GM21360 (cell line): ENCODE results near the gene RBM22.

Experiments used
- ATAC-seq: cut with Tn5 transposase; IDR thresholded peaks from one replicate; pipeline ENCODE4 v1.9.1; 2021; ENCODE audit warnings: mild to moderate bottlenecking, moderate library complexity; ENCODE audit not compliant: unreplicated experiment

RBM22 gene

DNA sequence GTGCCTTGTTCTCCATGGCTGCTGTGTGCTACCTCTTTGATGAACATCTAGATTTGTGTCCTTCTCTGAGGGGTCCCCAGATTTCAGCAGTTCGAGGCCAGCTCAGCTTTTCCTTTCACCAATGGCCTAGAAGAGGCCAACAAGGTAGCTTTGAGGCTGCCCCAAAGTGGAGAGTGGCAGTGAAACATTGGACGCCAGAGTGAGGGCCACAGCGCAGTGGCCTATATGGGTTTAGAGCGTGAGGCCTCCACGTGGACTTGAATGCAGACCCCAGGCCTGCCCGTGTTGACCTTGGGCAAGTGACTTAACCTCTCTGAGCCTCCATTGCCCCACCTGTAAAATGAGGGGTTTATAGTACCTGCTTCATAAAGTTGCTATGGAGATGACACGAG lies 28.0 kb downstream of the RBM22 start:
- ATAC-seq = no peak

DNA sequence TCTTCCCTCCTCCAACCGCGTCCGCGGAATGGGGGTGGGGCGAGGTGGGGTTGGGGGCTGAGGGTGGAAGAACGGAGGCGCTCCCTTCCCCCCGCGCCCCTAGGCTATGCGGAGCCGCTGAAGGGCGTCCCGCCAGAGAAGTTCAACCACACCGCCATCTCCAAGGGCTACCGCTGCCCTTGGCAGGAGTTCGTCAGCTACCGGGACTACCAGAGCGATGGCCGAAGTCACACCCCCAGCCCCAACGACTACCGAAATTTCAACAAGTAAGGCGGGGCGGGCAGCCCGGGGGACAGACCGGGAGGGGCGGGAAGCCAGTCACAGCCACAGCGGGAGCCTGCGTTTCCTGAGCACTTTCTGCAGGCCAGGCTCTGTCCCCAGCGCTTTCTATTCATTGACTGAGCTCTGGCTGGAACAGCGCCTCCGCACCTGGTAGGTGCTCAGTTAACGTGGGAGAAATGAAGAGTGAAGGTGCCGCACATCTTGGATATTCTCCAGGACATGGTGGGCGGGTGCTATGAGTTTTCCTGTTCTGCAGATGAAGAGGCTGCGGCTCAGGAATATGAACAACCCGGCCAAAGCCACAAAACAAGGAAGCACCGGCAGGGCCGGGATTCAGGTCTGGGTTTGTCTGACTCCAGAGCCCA lies 28.5 kb downstream of the RBM22 start:
- ATAC-seq = no peak

DNA sequence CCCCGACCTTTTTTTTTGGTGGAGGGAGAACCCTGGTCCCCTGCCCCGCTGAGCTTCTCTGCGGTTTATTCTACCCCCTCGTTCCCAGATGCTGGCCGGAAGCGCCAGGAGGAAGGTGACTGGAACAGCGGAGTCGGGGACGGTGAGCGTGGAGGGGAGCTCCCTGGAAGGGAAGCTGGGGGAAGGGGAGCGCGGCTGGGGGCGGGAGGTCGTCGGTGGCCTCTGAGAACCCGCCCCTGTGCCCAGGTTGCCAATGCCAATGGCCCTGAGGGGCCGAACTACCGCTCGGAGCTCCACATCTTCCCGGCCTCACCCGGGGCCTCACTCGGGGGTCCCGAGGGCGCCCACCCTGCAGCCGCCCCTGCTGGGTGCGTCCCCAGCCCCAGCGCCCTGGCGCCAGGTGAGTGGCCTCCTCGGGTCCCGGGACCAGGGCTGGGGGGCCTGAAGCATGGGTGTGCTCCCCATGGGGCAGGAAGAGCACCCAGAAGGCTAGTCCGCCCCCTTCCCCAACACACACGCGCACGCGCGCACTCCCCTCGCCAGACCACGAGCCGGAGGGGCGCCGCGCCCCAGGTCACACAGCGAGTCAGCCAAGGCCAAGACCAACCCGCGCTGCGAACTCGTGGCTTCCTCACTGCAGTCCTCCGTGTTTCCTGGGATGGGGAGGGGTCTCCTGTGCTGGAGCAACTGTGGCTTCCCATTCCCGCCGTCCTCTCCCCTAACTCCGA lies 29.2 kb downstream of the RBM22 start:
- ATAC-seq = no peak

DNA sequence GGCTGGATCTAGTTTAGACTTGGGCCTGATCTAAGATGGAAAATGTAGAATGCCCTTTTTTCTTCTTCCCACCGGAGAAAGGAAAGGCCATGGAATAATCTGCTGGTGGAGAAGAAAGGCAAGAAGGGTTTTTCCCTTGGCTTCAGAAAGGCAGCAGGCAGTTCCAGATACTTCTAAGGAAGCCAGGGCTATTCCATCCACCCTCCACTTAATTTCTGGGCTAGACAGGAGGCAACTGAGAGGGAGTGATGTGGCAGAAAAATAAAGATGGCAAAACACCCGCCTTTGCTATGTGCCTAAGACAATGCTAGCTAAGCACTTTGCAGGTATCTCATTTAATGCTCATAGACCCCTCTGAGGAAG lies 29.9 kb downstream of the RBM22 start:
- no peak for ATAC-seq

DNA sequence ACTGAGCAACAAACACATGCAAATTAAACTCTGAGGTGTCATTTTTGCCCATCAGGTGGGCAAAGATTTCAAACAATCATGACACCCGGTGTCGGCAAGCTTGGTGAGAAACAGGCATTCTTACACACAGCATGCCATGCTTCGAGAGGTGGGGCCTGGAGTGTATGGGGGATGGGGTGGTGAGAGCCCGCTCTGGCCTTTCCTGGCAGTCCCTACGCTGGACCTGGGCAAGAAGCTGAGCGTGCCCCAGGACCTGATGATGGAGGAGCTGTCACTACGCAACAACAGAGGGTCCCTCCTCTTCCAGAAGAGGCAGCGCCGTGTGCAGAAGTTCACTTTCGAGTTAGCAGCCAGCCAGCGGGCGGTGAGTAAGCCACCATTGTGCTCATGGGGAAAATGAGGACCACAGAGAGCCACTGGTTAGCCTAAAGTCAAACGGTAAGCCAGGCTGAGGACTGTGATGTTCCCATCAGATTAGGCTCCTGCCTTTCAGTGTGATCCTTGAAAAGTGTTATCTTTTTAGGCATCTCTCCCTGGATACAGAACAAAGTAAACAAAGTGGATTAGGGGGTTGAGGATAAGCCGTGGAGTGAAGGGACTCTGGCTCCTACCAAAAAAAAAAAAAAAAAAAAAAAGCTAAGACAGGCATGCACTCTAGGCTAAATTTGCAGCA lies 30.5 kb downstream of the RBM22 start:
- ATAC-seq = no peak

DNA sequence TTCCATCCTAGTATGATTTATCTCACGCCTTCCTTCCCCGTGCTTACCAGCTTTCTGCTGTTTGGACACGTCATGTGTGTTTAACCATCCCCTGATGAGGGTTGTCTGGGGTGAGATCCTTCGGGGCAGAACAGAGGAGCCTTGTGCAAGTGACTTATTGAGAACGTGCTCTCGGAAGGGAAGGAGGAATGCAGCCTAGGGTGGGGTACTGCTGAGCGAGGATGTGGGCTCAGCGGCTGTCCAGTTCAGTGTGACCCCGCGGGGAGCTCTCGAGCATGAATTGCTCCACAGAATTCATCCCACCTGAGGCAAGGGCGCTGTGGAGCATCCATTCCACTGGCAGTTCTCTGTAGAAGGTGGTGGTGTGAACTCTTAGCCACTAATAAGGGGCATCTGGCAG lies 35.8 kb downstream of the RBM22 start:
- no peak for ATAC-seq

DNA sequence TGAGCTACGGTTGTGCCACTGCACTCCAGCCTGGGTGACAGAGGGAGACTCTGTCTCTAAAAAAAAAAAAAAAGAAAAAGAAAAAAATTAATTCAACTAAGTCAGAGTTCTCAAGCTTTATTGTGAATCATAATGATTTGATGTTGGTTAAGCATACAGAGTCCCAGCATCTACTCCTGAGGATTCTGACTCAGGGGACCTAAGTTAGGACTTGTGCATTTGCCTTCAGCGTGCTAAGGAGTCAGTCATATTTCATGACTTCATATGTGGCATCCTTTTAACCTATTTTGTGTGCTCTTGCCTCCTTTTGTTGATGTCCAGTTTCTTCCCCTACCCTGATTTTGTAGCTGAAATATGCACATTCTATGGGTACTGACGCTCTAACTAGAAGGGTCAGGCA lies 36.9 kb downstream of the RBM22 start:
- ATAC-seq = no peak

DNA sequence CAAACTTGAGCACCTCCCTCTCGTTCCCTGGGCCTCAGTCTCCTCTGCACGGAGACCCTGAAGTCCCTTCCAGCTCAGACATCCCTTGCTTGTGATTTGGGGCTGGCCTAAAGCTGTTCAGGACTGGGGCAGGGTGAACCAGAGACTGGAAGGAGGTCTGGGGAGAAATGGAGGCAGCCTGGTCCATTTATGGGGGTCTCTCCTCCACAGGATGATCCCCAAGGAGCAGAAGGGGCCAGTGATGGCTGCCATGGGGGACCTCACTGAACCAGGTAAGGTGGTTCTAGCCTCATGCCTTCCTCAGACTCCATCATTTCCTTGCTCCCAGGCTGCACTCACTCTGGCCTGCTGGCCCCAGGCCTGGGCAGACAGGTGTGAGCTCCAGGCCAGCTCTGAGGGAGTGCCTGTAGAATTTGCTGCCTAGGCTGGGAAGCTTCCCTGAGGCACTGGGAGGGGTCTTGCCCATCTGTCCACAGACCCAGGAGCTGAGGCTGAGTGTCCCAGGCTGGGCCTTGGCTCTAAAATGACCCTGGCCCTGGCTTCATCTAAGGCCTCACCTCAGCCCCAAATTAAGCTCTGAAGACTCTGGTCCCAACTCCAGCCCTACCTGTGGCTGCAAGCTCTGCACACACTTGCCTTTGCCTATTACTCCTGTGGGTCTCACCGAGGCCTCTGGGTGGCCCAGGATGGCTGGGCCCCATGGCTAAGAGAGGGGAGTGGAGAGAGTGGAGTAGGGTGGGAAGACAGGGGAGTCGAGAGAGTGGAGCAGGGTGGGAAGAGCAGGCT lies 37.9 kb downstream of the RBM22 start:
- ATAC-seq = no peak

DNA sequence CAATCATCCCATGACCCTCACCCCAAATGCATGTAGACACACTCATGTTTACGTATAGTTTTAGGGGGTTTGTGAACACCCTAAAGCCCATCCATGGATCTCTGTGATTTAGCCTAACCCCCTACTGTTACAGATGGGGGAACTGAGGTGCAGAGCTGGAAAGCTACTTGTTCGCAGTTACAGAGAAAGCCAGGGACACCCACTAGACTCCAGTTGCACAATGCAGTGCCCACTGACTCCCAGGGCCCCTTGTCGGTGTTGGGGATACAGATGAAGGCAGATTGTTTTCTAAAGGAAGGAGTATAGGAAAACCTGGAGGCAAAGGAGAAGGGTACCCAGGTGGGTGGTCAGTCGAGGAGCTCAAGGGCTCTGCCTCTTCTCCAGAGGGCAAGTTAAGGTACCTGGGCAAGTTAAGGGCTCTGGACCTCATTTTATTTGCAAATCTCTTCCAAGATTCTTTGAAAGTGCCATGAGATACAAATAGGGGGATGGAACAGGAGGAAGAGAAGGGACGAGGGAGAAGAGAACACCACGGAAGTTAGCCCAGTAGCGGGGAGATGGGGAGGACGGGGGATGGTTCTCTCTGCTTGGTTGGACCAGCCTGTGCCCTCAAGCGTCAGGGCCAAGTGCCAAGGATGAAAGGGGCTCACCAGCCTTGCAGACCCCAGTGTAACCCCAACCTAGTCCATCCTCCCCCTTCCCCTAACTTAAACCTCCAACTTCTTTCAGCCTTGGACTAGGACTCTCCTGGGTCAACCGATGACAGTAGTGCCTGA lies 38.9 kb downstream of the RBM22 start:
- ATAC-seq = no peak

DNA sequence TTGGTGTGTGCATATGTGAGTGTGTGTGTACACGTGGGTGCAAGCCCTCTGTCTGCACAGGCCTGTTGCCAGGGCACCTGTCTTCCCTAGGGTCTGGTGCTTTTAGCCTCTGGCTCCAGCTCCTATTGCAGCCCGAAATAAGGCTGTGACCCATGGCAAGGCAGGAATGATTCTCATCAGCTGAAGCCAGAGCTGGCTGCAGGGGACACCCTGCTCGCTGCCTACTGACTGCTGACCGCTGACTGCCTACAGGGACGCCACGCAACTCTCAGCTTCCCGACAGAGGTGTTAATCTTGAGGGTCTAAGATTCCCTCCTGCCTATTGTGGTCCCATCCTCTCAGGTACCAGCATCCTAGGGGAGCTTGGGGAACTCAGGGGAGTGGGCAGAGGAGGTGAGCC lies 39.8 kb downstream of the RBM22 start, which contains the start of gene MYOZ3:
Gene MYOZ3, plus strand, starts transcription at position 166 of the 400 bp plus-strand sequence. CDS start 1,691 bp downstream, outside the sequence.
- no peak for ATAC-seq

DNA sequence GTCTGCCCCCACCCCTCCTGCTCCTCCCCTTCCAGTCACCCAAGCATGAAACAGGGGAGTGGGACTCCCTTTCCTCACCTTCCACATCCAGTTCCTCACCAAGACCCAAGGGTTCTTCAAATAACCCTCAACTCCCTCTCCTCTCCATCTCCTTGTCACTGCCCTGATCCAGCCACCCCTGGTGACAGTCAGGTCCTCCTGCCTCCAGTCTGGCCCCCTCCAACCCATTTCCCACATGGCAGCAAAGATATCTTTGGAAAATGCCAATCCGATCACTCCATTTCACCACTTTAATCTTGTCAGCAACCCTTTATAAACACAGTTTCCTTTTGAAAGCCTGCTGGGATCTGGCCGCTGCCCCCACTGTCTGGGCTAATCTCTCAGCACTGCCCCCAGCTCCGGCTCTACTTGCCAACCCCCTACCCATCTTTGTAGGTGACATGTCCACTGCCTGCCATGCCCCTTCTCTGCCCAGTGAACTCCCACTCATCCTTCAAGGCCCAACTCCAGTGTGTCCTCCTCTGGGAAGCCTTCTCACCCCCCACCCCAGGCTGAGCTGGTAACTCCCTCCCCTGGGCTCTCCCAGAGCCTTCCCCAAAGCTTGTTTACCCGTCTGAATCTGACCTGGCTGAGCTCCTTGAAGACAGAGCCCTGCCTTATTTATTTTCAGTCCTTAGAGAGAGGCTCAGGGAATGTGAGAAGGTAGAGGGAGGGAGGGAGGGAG lies 40.6 kb downstream of the RBM22 start:
- no peak for ATAC-seq

DNA sequence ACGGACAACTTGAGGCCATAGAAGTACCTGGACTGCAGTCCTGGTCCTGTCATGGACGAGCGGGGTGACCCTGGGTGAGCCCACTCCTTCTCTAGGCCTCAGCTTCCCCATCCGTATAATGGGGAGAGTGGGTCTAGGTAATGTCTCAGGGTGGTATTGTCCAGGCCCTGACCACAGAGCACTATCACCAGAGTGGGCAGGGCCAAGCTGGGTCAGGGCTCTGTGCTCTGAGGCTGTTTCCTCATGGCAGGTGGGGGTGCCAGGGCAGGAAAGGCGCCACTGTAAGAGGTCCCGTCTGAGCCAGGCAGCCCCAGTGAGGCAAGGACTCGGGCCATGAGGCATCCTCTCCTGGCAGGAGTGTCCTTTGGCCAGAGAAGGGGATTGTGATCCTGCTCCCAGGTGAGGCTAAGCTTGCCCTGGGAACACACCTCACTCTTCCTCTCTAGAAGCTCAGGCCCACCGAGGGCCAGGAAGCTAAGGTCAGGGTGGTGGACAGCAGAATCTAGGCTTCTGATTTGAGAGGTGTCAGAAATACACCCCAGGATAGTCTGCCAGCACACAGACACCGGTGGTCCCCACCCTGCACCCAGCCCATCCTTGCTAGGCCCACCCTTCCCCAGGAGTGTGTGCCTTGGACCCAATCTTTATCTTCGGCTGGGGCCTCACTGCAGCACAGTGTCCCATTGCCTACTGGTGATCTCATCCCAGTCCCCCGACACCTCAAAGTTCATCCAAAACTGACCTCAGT lies 41.3 kb downstream of the RBM22 start:
- no peak for ATAC-seq

DNA sequence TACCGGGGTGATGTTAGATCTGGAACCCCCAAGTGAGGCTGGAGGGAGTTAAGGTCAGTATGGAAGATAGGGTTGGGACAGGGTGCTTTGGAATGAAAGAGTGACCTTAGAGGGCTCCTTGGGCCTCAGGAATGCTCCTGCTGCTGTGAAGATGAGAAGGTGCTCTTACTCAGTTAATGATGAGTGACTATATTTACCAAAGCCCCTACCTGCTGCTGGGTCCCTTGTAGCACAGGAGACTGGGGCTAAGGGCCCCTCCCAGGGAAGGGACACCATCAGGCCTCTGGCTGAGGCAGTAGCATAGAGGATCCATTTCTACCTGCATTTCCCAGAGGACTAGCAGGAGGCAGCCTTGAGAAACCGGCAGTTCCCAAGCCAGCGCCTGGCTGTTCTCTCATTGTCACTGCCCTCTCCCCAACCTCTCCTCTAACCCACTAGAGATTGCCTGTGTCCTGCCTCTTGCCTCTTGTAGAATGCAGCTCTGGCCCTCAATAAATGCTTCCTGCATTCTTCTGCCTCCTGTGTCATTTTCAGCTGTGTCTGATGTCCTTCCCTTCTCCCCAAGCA lies 42.1 kb downstream of the RBM22 start:
- no peak for ATAC-seq

DNA sequence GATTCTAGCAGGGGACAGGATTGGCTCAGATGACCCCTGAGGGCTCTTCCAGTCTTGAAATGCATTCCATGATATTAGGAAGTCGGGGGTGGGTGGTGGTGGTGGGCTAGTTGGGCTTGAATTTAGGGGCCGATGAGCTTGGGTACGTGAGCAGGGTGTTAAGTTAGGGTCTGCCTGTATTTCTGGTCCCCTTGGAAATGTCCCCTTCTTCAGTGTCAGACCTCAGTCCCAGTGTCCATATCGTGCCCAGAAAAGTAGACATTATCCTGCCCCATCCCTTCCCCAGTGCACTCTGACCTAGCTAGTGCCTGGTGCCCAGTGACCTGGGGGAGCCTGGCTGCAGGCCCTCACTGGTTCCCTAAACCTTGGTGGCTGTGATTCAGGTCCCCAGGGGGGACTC lies 42.7 kb downstream of the RBM22 start:
- ATAC-seq = no peak

DNA sequence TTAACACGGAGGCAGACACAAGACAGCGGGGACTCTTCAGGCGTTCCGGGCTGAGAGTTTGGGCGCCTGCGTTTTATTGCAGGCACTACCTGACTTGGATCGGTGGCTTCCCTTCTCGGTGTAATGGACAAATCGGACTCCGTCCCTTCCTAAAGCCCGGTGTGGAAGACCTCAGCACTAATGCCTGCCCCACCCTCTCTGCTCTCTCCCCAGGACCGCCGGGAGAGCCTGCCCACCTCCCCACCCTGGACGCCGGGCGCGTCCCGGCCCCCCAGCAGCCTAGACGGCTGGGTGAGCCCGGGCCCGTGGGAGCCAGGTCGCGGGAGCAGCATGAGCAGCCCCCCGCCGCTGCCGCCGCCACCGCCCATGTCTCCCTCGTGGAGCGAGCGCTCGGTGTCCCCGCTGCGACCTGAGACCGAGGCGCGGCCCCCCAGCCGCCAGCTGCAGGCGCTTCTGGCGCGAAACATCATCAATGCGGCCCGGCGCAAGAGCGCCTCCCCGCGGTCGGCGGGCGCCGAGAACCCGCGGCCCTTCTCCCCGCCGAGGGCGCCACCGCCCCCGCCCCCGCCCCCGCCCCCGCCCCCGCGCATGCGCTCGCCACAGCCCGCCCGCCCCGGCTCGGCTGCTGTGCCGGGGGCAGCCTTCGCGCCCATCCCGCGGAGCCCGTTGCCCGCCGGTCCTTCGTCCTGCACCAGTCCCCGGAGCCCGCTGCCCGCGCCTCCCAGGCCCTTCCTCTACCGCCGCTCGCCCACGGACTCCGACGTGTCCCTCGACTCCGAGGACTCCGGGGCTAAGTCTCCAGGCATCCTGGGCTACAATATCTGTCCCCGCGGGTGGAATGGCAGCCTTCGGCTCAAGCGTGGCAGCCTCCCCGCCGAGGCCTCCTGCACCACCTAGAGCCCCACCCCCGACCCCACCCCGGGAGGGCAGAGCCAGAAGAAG lies 44.4 kb downstream of the RBM22 start:
- ATAC-seq = peak; percentile 71

DNA sequence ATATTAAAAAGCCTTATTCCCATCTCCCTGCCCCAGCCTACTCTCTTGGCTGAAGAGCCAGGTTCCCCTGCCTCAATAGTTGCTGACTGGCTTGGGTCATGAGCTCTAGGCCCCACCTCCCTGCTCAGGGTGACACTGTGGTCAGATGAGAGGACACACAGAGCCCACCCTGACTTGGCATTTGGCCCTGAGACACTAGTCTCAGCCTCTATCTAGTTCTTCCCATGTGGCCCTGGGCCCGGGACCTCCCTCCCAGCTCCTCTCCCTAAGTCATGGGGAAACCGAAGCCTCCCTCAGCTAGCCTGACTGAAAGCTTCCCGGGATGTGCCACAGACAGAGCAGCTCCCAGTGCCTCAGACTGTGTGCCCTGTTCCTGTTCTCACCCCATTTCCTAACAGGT lies 45.6 kb downstream of the RBM22 start:
- no peak for ATAC-seq

DNA sequence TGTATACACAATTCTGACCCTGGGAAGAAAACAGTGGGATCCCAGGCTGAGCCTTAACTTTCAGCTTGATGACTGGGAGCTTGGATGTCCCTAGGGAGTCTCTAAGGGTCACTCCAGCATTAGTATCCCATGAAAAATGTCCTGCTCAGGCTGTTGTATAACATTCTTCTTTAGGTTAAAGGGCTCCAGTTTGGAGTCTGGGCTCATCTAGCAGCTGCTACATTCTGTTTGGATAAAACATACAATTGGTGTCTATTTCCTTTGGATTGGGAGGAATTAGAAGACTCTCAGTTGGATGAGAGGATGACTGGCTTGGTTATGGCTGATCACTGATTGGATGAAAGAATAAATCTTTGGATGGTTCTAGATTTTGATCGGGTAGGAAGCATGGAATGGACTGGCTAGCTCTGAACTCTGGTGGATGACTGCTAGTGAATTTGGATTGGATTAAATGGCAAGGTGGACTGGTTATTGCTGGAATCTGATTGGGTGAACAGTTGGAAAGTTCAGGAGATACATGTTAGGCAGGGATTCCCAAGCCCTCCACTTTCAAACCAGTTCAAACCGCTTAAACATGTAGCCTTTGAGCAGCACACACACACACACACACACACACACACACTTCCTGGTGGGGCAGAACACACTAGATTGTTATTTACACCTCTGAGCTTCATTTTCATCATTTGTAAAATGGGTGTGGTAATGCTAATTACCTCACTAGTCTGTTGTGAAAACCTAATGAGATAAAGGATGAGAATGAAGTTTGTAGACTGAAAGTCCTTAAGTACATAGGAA lies 46.9 kb downstream of the RBM22 start:
- no peak for ATAC-seq
